HCT116 (cell line): ENCODE results near the gene PDE6A. TPM values are rescaled to one million over a fixed set of nuclear protein-coding genes. Genes with fewer than 3 reads are reported as not detected.
"Not testable (repeated sequence)": the region's sequence is repeated elsewhere in the genome, so short reads cannot be mapped to it uniquely, and the experiment has no call there.

ENCODE experiments used
- ATAC-seq: fragments of 200-7000 bp; cut with Tn5 transposase; 2 replicates; pipeline ENCODE4 v1.9.1; 2020; ENCODE audit warnings: mild to moderate bottlenecking, moderate library complexity
- BruUV-seq: library from RNA; stranded (reverse); fragments of 400-500 nt; replicated peaks from 2 replicates; lab custom pipeline; 2021; lab: Mats Ljungman, UMichigan
- CTCF ChIA-PET: fragments of 300-600 bp; sonication (Branson Sonifier 250); formaldehyde crosslinking; loops from one replicate; lab custom pipeline; 2021; ENCODE audit warnings: antibody characterized with exemption; lab: Charles Lee
- POLR2A ChIA-PET: fragments of 300-600, 350-600 bp; sonication (Branson Sonifier 250); formaldehyde crosslinking; loops from one replicate; lab custom pipeline; 2021; ENCODE audit warnings: antibody characterized with exemption; lab: Charles Lee
- RAD21 ChIA-PET, 2 experiments: fragments of 300-600 bp; sonication (Branson Sonifier 250); formaldehyde crosslinking; loops; one replicate each; lab custom pipeline; 2023; ENCODE audit warnings: low total read pairs in 2 of 2; ENCODE audit not compliant: uncharacterized antibody in 2 of 2, unreplicated experiment in 2 of 2, low non-redundant PET in 1 of 2; lab: Charles Lee
- DNase-seq: peaks from one replicate; pipeline ENCODE4 v3.0.0-alpha.2; 2010; ENCODE audit warnings: low read depth, low spot score
- H2AFZ ChIP-seq: fragments of 200-600 bp; shearing (Covaris generic), sonication (generic); 2 replicates; pipeline ENCODE4 v1.6.1; 2017; ENCODE audit warnings: low read depth, mixed run types, mixed read lengths, antibody characterized with exemption, low read length; ENCODE audit not compliant: poor library complexity, severe bottlenecking
- H3K27ac ChIP-seq: 2 replicates; pipeline ENCODE4 v1.5.1; 2012; ENCODE audit warnings: low read depth, low read length
- H3K27me3 ChIP-seq: fragments of 200-600 bp; sonication (generic); 2 replicates; pipeline ENCODE4 v1.6.1; 2016; ENCODE audit warnings: mixed run types, low read length, mixed read lengths; ENCODE audit not compliant: insufficient read depth
- H3K36me3 ChIP-seq, 2 experiments: fragments of 200-500 bp in 1 of 2; fragments of 200-600 bp in 1 of 2; sonication (Bioruptor generic) in 1 of 2; sonication (generic) in 1 of 2; 2 replicates each; pipeline versions ENCODE4 v1.5.1 to v1.6.1; 2014 to 2016; ENCODE audit warnings: low read length in 2 of 2, inconsistent platforms in 1 of 2, mixed read lengths in 1 of 2, mixed run types in 1 of 2; ENCODE audit not compliant: insufficient read depth in 2 of 2, control insufficient read depth in 1 of 2
- H3K4me1 ChIP-seq, 2 experiments: fragments of 200-600 bp in 1 of 2; sonication (generic) in 1 of 2; 2 replicates each; pipeline versions ENCODE4 v1.5.1 to v1.6.1; 2012 to 2017; ENCODE audit warnings: low read length in 2 of 2, inconsistent platforms in 1 of 2, mild to moderate bottlenecking in 1 of 2, mixed read lengths in 1 of 2, mixed run types in 1 of 2, moderate library complexity in 1 of 2; ENCODE audit not compliant: insufficient read depth in 2 of 2, control insufficient read depth in 1 of 2
- H3K4me2 ChIP-seq: fragments of 200-600 bp; sonication (generic); 2 replicates; pipeline ENCODE4 v1.6.1; 2017; ENCODE audit warnings: mixed run types, low read length, mixed read lengths
- H3K4me3 ChIP-seq, 2 experiments: fragments of 200-600 bp in 1 of 2; sonication (generic) in 1 of 2; replicated peaks in 1 of 2; 2 replicates each; pipeline ENCODE4 v1.5.1; 2011 to 2016; ENCODE audit warnings: low read length in 2 of 2, control low read depth in 1 of 2, low read depth in 1 of 2, mild to moderate bottlenecking in 1 of 2, mixed read lengths in 1 of 2, mixed run types in 1 of 2
- H3K79me2 ChIP-seq: fragments of 200-600 bp; sonication (generic); 2 replicates; pipeline ENCODE4 v1.6.1; 2017; ENCODE audit warnings: mild to moderate bottlenecking, mixed run types, low read length, moderate library complexity, mixed read lengths; ENCODE audit not compliant: insufficient read depth
- H3K9ac ChIP-seq: fragments of 200-600 bp; sonication (generic); 2 replicates; pipeline ENCODE4 v1.6.1; 2016; ENCODE audit warnings: low read length, mixed read lengths
- H3K9me2 ChIP-seq: fragments of 200-600 bp; sonication (generic), shearing (Covaris generic); 2 replicates; pipeline ENCODE4 v1.6.1; 2017; ENCODE audit warnings: mixed run types, mild to moderate bottlenecking, moderate library complexity; ENCODE audit not compliant: insufficient read depth
- H3K9me3 ChIP-seq, 2 experiments: fragments of 200-500 bp in 1 of 2; fragments of 200-600 bp in 1 of 2; sonication (Bioruptor generic) in 1 of 2; sonication (generic) in 1 of 2; 2 replicates each; pipeline ENCODE4 v1.6.1; 2014 to 2017; ENCODE audit warnings: low read length in 2 of 2, mixed read lengths in 2 of 2, inconsistent platforms in 1 of 2, low read depth in 1 of 2, mild to moderate bottlenecking in 1 of 2, mixed run types in 1 of 2, moderate library complexity in 1 of 2; ENCODE audit not compliant: control insufficient read depth in 1 of 2, insufficient read depth in 1 of 2
- H4K20me1 ChIP-seq: fragments of 200-600 bp; sonication (generic), shearing (Covaris generic); 2 replicates; pipeline ENCODE4 v1.6.1; 2017; ENCODE audit warnings: mixed run types, mild to moderate bottlenecking, moderate library complexity; ENCODE audit not compliant: insufficient read depth
- EGR1 ChIP-seq: IDR thresholded peaks from 2 replicates; pipeline ENCODE4 v1.6.1; 2012; ENCODE audit warnings: low read depth
- EZH2phosphoT487 ChIP-seq: fragments of 200-600 bp; IDR thresholded peaks from 2 replicates; pipeline ENCODE4 v1.6.1; 2018; ENCODE audit warnings: antibody characterized with exemption, borderline replicate concordance
- SP1 ChIP-seq: IDR thresholded peaks from 2 replicates; pipeline ENCODE4 v1.6.1; 2012; ENCODE audit warnings: low read depth
- SRF ChIP-seq: IDR thresholded peaks from 2 replicates; pipeline ENCODE4 v1.6.1; 2012; ENCODE audit warnings: low read depth
- intact Hi-C: fragments of 100-400 bp; cut with micrococcal nuclease; formaldehyde crosslinking; loops from 2 replicates; pipeline ENCODE4 v1.10.0; 2022
- total RNA-seq: library from RNA; stranded (reverse); gene quantifications from one replicate; pipeline ENCODE4 v1.2.1, GENCODE V29; 2021; ENCODE audit not compliant: unreplicated experiment
- TF ChIP-seq, protein P1 (sequence below): IDR thresholded peaks from 2 replicates; pipeline ENCODE4 v1.6.1; 2012

PDE6A gene
- total RNA-seq, 1 experiment from 2014 or later, result not detected

- H2AFZ ChIP-seq, result no peak overlapping the region
- POLR2A ChIA-PET, result interaction anchor here (1.0 kb wide), 1 partner anchor 101 kb away, joined by 3 read pairs; the partner anchor contains the start of gene SLC26A2
- H3K4me1 ChIP-seq, result no peaks in the 10 kb centered on the region; a peak in 1 of 4 replicates
- TF ChIP-seq, protein P1, sequence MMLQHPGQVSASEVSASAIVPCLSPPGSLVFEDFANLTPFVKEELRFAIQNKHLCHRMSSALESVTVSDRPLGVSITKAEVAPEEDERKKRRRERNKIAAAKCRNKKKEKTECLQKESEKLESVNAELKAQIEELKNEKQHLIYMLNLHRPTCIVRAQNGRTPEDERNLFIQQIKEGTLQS, result no peak
- no peak for TF ChIP-seq EGR1
- no peak for TF ChIP-seq SRF
- TF ChIP-seq EZH2phosphoT487, result no peak
- TF ChIP-seq SP1, result no peak
- no peak overlapping the region for H3K4me3 ChIP-seq
- no peaks in the 10 kb centered on the region for H3K79me2 ChIP-seq
- RAD21 ChIA-PET, result no interaction called here
- H3K4me2 ChIP-seq, result no peak overlapping the region
- H3K36me3 ChIP-seq, result no peaks in the 10 kb centered on the region
- CTCF ChIA-PET, result interaction anchor here (0.7 to 3.4 kb wide), 2 partner anchors 103 to 131 kb away, joined by 3 to 10 read pairs; no protein-coding TSS in a partner anchor
- no peaks in the 10 kb centered on the region for H3K9me3 ChIP-seq
- no TSS peak for BruUV-seq
- ATAC-seq (no peak), DNase-seq (no peak)
- no peaks in the 10 kb centered on the region for H3K9me2 ChIP-seq
- no peaks in the 10 kb centered on the region for H4K20me1 ChIP-seq
- H3K27me3 ChIP-seq, result no peaks in the 10 kb centered on the region
- H3K27ac ChIP-seq, result no peak overlapping the region
- no peak overlapping the region for H3K9ac ChIP-seq
- intact Hi-C loops, result no loop called here
Observed at GRCh38 chr5:149859746-149860145, 84.8 kb downstream of the PDE6A start.

GRCh38 chr5:149858481-149858880, 86.1 kb downstream of the PDE6A start:
- DNase-seq, H3K9me3 ChIP-seq, H3K4me2 ChIP-seq, H2AFZ ChIP-seq, H3K9me2 ChIP-seq, H3K9ac ChIP-seq, H3K79me2 ChIP-seq, BruUV-seq, H3K27me3 ChIP-seq, H3K27ac ChIP-seq, H3K4me1 ChIP-seq, CTCF ChIA-PET, H4K20me1 ChIP-seq, H3K4me3 ChIP-seq, H3K36me3 ChIP-seq, RAD21 ChIA-PET, ATAC-seq, intact Hi-C loops, POLR2A ChIA-PET: not testable (repeated sequence)
